ENCODE data around the gene RFX7. TPM values are rescaled to one million over a fixed set of nuclear protein-coding genes. Genes with fewer than 3 reads are reported as not detected.

RFX7 gene
- total and polyA plus RNA-seq, 2 of the 4 experiments (the other 2 are of a cell fraction): 4.1 to 10.6 TPM

- Histone ChIP-seq H3K14ac (replicated peaks; ENCODE audit: low read depth, low read length) (no peak overlapping the region), H2BK20ac (ENCODE audit: low read depth, low read length) (no peak overlapping the region), H3K56ac (ENCODE audit: extremely low read depth, insufficient read depth, low read length) (no peak overlapping the region), H4K5ac (ENCODE audit: low read depth, low read length) (no peak overlapping the region), H3K36me3 (ENCODE audit: control insufficient read depth, insufficient read depth, low read length) (no peaks in the 10 kb centered on the region), H4K91ac (ENCODE audit: insufficient read depth, low read depth, low read length) (no peak overlapping the region), H3K9ac (ENCODE audit: low read depth, low read length) (no peak overlapping the region), H2BK15ac (ENCODE audit: low read depth, low read length) (no peak overlapping the region), H3K79me1 (ENCODE audit: low read depth in 1 of 2, low read length in 2 of 2) (peaks cover 10 to 39% of the 10 kb centered on the region in 2 experiments), H2AK5ac (ENCODE audit: low read depth, low read length) (no peak overlapping the region), H3K9me1 (ENCODE audit: insufficient read depth, low read length) (no peaks in the 10 kb centered on the region), H3K27ac (ENCODE audit: insufficient read depth, low read length) (no peak overlapping the region), H3K27me3 (ENCODE audit: control insufficient read depth, insufficient read depth, low read length) (no peaks in the 10 kb centered on the region), H4K20me1 (ENCODE audit: insufficient read depth, low read length) (peaks cover 2% of the 10 kb centered on the region; the same call in 1 of the 2 replicates), H2BK5ac (ENCODE audit: low read depth, low read length, poor library complexity, severe bottlenecking) (no peak overlapping the region), H2BK120ac (ENCODE audit: low read depth, low read length) (no peak overlapping the region), H3K9me3 (ENCODE audit: control insufficient read depth, insufficient read depth, low read length) (0 out of 2 replicates have a peak, but pooled peaks cover 1% of the 10 kb centered on the region), H3K4me3 (ENCODE audit: insufficient read depth, low read depth, low read length) (no peak overlapping the region), H2AK9ac (replicated peaks; ENCODE audit: low read depth, low read length, poor library complexity) (no peak overlapping the region), H2AFZ (replicated peaks; ENCODE audit: low read length, poor library complexity) (no peak overlapping the region), H3K4me1 (ENCODE audit: control insufficient read depth, insufficient read depth, low read length) (peaks cover 8% of the 10 kb centered on the region), H3K4me2 (ENCODE audit: low read depth, low read length) (no peak overlapping the region), H3K23ac (ENCODE audit: low read depth, low read length) (no peak overlapping the region), H4K8ac (ENCODE audit: low read depth in 2 of 2, low read length in 2 of 2) (no peak overlapping the region), H3K4ac (ENCODE audit: low read depth, low read length) (no peak overlapping the region), H3K18ac (ENCODE audit: low read depth, low read length) (no peak overlapping the region)
- intact Hi-C loops (cut with micrococcal nuclease) (no loop called here), dilution Hi-C loops (cut with HindIII; ENCODE audit: low sequenced_read_pairs, unreplicated experiment) (no loop called here), in situ Hi-C loops (cut with MboI; ENCODE audit: low sequenced_read_pairs) (no loop called here)
- no CpG with 5 or more reads among the region's 3 CpGs for WGBS, 2 experiments (ENCODE audit: extremely low coverage in 2 of 2, insufficient read length in 1 of 2)
- ATAC-seq (ENCODE audit: low read depth) (no peak), DNase-seq (no peak)
- no peak for TF ChIP-seq POLR2A (IDR thresholded peaks at IDR 0.05; ENCODE audit: low read depth, low read length)
- TF ChIP-seq FOS (IDR thresholded peaks at IDR 0.05; ENCODE audit: low read depth, low read length): no peak
- TF ChIP-seq MAZ (IDR thresholded peaks at IDR 0.05; ENCODE audit: borderline replicate concordance, low read depth, low read length): no peak
- no peak for TF ChIP-seq RFX5 (IDR thresholded peaks at IDR 0.05; ENCODE audit: low read depth, low read length)
- no peak for TF ChIP-seq RAD21 (IDR thresholded peaks at IDR 0.05; ENCODE audit: low read length)
- TF ChIP-seq CEBPB (IDR thresholded peaks at IDR 0.05; ENCODE audit: low read depth, low read length): no peak
- no peak for TF ChIP-seq CTCF (conservative IDR thresholded peaks at IDR 0.05; ENCODE audit: low read depth, low read length)
- no peak for TF ChIP-seq NFE2L2 (IDR thresholded peaks at IDR 0.05; ENCODE audit: low read depth, low read length)
- TF ChIP-seq SMC3 (IDR thresholded peaks at IDR 0.05; ENCODE audit: low read depth, low read length): no peak
- TF ChIP-seq BHLHE40 (IDR thresholded peaks at IDR 0.05; ENCODE audit: low read depth, low read length): no peak
- TF ChIP-seq, protein P1, sequence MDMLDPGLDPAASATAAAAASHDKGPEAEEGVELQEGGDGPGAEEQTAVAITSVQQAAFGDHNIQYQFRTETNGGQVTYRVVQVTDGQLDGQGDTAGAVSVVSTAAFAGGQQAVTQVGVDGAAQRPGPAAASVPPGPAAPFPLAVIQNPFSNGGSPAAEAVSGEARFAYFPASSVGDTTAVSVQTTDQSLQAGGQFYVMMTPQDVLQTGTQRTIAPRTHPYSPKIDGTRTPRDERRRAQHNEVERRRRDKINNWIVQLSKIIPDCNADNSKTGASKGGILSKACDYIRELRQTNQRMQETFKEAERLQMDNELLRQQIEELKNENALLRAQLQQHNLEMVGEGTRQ (IDR thresholded peaks at IDR 0.05; ENCODE audit: low read depth, low read length): no peak
- TF ChIP-seq CHD1 (IDR thresholded peaks at IDR 0.05; ENCODE audit: low read depth, low read length): no peak
- TF ChIP-seq RCOR1 (IDR thresholded peaks at IDR 0.05; ENCODE audit: insufficient replicate concordance, low read length): no peak
- TF ChIP-seq MAFK (IDR thresholded peaks at IDR 0.05; ENCODE audit: low read depth, low read length): no peak
- TF ChIP-seq ELK1 (IDR thresholded peaks at IDR 0.05; ENCODE audit: borderline replicate concordance, low read depth, low read length): no peak
- TF ChIP-seq MXI1 (IDR thresholded peaks at IDR 0.05; ENCODE audit: borderline replicate concordance, low read depth, low read length): no peak
- POLR2A ChIA-PET (ENCODE audit: unreplicated experiment): no interaction called here
- CTCF ChIA-PET: interaction anchor here (1.0 kb wide), 1 partner anchor 11 kb away, joined by 3 read pairs; no protein-coding TSS in a partner anchor
- no TSS peak for BruUV-seq (replicated peaks)
These were observed 86.8 kb downstream of the RFX7 start for GRCh38 chr15:56156877-56157276.
